Measurements from ENCODE around the gene SEMA4C.
"Not testable (repeated sequence)": the region's sequence is repeated elsewhere in the genome, so short reads cannot be mapped to it uniquely, and the experiment has no call there.

The SEMA4C gene

DNA sequence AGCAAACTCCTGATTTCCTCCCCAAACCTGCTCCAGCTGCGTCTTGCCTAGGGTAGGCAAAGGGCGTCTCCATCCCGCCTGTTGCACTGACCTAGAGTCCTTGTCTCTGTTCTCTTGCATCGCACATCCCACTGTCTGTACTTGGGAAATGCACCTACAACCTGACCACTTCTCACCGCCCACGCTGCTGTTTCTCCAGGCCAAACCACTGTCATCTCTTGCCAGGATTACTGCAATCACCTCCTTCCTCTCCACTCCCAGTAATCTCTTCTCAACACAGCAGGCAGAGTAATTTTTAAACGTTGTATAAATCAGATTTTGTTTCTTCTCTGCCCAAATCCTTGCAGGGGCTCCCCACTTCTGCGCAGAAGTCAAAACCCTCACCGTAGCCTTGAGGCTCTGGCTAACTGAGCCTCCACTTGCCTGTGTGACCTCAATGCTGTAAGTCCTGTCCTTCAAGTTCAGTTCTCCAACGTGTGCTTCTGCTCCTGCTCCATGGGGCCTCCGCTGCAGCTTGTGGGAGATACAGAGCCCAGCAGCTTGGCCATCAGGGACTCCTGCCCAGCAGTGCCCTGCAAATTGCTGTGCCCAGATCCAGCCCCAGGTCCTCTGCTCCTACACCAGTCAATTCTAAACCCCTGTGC lies 27.7 kb upstream of the SEMA4C start:
- no peak for DNase-seq

DNA sequence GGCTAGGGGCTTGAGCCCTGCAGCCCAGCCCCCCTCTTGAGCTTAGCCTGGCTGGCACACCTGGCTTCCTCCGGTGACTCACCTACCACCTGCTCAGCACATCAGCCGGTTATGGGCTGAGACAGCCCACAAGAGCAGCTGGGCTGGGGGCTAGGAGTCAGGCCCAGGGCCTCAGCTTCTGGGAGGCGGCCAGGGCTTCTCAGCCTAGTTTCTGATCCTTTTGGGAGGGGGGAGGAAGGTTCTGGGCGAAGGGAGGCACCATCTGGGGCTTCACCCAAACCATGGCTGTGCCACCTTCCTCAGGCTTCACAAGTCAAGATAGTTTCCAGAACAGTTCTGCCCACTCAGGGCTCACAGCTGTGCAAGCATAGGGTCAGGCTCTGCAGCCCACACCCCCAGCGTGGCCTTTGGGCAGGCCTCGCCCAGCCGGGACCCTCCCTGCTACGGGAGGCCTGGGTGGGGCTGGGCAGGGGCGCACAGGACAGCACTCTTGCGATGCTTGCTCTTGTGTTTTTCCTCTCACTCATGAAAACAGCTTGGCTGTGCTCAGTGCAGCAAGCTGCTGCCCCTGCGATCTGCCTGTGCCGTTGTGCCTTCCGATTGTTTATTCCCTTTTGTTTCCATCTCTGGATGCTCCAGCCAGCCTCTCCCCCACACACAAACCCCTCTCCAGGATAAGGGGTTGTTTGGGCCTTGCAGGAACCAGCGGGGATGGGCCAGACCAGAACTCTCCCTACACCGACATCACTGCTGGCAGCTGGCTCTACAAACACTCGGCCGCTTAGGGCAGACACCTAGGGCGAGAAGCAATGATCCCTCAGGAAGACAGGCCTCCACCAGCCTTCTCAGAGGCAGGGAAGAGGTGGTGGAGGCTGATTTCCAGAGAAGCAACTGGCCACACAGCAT lies 26.1 kb upstream of the SEMA4C start:
- DNase-seq, result no peak

DNA sequence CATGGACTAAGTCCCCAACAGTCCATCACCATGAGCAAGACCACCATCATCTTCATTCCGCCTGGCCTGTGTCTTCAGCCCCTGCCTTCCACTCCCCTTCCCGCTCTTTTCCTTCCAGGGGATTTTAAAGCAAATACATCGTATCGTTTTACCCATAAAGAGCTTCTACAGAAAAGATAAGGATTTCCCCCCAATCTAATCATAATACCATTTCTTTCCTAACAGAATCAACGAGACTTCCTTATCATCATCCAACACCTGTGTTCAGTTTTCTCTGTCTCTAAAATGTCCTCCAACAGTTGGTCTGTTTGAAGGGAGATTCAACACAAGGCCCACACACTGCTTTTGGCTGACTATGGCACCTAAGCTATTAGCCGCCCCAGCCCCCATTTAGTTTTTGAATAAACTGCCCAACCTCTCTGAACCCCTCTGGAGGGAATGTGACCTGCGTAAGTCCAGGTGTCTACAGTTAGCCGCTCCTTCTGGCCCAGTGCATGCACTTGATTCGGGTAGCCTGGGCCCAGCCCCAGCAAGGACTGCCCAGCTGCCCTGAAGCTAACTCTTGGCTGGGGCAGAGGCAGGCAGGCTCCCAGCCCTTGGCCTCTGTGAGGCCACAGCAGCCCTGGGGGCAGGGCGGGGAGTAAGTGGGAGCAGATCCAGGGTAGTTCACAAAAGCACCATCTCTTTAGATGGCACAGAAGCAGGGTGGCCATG lies 25.3 kb upstream of the SEMA4C start:
- no peak for DNase-seq

DNA sequence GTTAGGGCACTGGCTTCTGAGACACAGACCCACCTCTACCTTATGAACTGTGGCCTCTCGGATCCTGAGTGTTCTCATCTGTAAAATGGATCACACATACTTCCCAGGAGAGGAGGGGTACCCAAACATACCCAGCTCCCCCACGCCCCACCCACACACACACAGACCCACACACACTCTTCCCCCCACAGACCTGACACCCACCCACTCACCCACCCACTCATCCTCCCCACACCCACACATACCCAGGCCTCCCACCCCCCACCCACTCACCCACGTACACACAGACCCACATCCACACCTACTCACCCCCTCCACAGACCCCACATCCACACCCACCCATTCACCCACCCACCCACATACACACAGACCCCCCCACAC lies 24.3 kb upstream of the SEMA4C start:
- DNase-seq, result no peak

DNA sequence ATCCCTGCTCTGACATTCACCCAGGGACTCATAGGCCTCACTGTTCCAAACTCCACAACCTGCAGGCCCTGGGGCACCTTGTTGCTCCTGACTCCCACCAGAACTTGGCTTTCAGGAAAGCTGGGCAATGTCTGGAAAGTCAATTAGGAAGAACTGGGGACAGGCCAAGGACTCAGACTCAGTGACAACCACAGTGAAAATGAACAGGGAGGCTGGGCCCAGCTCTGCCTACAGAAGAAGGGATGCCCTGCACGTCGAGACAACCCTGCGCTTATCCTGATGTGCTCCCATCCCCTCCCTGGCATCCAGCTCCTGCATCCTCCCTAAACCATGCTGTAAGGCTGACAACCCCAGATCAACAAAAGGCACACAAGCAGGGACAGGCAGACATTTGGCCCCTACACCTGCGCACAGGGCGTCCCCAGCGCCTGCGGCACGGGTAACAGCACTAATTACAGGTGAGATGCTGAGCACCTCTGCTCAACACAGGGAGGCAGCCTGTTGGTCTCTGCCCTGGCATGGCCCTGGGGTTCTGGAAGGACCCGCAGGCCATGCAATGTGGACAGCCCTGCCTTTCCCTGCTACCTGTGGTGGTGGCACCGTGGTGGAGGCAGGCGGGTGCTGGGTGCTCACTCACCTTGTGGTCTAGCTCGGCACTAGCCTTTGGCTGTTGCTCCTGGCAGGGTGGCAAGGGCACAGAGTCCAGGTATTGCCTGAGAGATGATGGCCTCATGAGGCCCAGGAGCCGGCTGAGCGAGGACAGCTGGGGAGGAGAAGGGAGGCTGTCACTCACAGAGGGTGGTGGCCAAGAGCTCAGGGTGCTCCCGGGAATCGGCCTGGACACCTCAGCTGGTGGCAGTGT lies 23.6 kb upstream of the SEMA4C start:
- no peak for DNase-seq

DNA sequence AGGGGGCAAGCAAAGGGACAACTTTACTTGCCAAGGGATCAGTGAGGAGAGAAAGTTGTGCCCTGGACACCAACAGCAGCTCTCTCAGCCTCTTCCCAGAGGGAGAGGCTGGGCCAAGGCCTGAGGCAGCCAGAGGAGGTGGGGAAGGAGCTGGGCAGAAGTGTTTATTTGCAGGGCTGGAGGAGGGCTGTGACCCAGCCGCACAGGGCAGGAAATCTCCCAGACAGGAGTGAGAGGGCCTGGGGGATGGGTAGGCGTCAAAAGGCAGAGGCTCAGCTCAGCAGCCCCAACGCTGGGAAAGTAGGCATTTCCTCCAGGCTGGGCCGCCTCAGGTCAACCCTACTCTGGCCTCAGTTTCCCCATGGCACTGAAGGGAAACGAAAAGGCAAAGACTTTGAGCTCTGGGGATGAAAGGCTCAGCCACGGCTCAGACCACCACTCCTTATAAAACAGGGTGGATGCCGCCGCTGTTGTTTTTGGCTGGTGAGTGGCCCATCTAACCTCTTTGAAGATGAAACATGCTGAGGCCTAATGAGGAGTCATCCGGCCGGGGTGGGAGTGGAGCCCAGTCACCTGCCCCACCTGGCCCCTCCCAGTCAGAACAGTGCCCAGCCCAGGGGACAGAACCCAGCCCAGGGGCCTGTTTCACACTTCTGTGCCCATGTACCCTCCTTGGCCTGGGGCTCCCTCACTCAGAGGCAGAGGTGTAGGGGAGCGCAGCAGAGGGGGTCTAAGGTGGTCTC lies 21.9 kb upstream of the SEMA4C start:
- no peak for DNase-seq

DNA sequence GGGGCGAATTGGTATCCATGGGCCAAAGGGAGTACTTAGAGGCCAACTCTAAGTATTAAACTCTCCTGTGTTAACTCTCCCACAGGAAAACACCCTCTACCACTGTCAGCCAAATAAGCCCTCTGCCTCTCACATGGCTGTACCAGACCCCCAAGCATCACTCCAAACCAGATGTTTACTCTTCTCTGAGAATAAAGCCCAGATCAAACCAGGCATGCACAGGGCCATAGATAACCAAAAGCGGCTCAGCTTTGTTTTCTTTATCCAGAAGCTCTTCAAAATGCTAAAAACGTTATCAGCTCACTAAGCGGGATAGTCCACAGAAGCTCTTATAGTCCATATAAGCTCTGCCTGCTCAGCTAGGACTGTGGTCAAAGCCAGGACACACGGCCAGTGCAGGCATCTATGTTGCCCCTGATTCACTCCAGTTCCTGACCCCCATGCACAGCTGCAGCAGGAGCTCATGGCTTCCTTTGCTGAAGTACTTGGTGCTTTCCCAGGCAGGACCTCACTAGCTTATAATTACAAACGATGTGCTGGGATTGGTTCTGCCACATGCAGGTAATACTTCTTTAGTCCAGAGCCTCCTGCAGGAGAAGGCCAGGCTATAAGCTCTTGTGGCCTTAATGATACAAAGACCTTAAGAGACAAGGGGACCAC lies 21.0 kb upstream of the SEMA4C start:
- no peak for DNase-seq

DNA sequence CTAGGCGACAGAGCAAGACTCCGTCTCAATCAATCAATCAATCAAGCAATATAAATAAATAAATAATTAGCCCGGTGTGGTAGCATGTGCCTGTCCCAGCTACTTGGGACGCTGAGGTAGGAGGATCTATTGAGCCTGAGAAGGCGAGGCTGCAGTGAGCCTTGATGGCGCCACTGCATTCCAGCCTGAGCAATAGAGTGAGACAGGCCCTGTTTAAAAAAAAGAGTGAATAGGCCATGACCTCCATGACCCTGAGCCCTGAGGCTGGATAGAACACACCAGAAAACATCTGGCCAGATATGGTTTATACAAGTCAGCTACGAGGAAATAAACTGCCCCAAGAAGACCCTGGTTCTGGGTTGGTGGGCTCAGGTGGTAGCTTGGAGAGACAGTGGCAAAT lies 20.4 kb upstream of the SEMA4C start:
- DNase-seq, result no peak

DNA sequence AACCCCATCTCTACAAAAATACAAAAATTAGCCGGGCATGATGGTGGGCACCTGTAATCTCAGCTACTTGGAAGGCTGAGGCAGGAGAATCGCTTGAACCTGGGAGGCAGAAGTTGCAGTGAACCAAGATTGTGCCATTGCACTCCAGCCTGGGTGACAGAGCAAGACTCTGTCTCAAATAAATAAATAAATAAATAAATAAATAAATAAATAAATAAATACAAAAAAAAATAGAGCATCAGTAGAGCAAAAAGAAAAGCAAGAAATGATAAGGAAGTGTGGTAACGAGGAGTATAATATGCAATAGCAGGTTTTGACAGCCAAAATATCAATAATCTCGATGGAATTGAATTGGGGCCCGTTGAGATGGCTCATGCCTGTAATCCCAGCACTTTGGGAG lies 19.6 kb upstream of the SEMA4C start:
- DNase-seq, result not testable (repeated sequence)

DNA sequence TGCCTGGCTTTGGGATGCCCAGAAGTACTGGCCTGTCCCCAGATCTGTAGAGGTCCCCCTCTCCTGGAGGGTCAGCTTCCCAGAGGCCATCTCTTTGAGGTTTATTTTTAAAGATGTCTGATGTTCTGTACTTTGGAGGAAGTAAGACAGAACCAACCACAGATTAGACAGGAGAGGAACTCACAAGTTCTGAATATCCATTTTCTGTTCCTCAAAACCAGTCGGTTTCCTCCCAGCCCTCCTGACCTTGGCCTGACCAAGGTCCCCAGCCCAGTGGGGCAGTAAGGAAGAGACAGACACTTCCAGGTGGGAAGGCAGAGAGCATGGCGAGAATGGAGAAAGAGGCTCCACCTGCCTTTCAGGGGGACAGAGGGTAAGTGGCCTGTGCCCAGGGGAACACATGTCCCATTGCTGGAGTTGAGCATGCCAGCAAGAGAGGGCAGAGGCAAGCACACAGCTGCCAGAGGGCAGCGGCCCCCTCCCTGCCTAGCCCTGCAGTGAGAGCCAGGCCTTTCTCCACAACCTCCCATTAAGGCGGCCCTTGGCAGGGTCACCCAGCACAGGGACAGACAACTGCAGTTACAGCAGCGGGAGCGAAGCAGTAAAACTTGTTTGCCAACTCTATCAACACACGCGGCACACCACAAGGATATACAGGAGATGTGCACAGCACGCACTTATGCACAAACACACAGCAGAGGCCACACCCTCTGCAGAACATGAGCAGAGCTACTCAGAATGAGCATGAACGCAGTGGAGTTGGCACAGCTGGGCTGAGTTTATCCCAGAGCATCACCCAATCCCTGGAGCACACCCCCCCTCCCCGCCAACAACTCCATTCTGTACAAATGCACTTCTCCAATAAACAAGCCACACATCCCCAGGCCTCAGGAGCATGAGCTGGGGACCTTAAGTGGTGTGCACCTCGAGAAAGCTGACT lies 18.5 kb upstream of the SEMA4C start:
- DNase-seq, result no peak

DNA sequence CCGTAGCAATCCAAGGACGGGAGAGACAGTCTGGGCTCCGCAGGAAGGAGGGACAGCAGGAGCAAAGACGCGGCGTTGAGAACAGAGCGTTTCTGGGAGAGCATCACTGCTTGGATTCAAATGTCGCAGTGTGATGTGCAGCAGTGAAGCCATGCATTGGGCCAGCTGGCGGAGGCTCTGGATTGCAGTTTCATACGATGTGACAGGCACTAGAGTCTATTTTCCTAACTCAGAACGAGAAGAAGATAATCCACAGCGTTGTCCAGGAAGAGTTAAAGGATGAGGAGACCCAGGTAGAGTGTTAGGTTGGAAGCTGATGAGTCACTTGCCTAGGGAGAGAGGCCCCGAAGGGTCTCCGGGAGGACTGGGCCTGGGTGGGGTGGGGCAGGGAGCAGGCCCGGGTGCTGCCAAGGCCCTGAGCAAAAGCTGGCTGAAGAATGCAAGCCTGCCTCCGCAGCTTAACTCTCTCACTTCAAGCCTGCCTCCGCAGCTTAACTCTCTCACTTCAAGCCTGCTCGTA lies 17.7 kb upstream of the SEMA4C start:
- no peak for DNase-seq

DNA sequence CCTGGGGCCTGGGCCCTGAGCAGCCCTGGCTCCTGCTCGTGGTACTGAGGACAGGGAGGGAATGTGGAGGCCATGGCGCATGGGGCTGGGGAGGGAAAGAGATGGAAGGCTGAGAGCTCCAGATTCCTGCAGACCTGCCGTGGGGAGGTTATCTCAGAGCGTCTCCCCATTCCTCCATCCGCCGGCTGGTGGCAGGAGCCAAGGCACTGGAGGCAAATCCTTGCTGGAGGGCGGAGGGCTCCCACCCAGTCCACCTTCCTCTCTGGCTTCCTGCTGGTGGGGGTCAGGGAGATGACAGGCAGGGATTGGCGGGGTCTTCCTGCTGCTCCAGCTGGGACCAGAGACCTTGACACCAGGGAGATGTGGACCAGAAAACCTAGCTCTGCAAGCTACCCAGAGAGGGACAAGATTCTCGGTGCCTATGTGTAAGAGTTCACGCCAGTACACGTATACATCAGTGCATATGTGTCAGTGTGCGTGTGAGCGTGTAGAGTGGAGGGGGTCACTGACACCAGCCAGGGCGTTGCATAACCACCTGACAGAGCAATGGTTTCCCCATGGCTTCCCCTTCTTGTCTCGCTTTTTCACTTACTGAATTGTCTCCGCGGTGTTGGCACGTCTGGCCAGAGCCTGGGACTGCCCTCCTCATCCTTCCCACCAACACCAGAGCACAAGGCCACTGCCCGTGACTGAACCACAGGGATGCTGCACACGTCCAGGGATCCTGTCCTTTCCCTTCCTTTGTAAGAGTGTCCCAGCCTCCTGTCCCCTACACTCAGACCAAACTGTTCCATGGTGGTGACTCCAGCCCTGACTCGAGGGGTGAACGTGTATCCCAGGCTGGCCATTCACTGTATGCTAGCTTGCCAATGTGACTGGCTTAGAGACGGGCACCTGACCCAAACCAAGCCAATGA lies 15.8 kb upstream of the SEMA4C start:
- DNase-seq, result no peak

DNA sequence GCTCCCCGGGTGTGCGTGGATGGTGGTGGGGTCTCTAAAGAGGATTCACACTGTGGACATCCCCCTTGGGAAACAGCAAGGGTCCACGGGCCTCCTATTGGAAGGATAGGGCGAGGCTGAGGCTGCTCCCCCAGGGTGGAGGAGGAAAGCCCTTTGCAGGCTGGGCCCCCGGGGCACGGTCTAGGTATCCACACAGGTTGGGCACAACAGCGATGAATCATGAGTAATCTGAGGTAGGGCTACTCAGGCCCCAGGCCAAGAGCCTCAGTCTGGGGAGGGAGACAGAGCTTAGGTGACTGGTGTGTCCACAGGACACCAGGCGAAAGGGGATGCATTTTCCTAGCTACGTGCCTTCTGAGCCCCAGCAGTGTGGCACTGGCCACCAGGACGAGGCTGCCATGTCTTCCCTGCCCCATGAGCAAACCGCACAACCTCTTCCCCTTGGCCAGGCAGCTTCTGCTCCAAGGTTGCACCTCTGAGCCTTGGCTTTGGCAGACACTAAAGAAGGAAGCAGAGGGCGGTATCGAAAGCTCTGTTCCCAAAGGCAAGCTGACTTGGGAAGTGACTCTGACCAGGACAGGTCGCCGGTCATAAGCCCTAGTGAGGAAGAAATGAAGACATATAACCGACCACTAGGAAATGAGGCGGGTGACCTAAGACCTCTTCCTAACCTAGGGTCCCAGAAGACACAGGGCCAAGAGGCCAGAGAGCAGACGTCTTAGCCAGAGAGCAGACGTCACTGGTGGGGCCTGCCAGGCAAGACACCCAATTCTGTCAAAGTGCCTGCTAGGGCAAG lies 14.6 kb upstream of the SEMA4C start:
- no peak for DNase-seq

DNA sequence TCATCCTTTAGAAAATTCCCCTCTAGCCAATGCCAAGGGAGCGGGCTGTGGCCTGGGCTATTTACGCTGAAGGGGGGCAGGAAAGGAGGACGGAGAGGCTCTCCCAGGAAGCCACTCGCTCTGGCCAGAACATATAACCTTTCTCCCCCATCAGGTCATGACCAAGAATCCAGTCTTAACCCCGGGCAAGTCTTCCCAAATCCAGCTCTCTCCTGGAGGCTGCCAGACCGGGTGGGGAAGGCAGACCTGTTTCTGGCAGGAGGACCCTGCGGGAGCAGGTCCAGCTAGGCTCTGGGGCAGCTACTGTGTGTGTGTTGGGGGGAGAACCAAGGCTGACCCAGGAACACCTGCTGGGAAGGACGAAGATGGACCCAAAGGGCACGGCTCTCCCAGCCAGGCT lies 13.4 kb upstream of the SEMA4C start:
- DNase-seq, result no peak

DNA sequence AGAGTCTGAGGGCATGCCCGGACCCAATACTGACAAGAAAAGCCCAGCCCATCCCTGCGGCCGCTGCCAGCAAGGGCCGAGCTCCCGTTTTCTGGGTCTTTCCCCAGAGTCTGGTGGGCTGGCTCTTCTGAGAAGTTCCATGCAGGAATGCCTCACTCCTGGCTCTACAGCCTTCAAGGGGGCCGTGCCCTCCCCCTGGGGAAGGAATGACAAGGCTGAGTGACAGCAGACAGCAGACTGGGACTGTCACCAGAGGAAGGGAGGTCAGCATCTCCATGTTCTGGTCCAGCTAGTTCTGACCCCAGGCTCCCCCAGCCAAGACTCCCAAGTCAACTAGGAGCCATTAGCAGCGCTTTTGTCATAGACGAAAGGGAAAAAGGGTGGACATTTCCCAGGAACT lies 13.0 kb upstream of the SEMA4C start:
- DNase-seq, result no peak

DNA sequence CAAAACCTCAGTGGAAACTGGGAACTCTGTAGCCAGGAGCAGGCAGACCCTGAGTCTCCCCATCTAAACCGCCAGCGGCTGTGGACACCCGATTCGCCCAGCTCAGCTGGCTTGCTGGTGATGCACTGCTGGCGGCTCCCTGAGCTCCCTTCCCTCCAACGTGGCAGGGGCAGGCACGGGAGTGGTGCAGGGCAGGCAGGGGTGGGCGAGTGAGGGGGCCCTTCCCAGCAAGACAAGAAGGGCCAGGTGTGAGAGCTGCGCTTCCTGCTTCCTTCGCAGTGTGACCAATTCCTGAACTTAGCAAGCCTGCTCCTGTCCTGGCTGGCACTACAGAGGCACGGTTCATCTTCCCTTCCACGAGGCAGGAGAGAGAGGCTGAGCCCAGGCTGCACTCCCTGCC lies 12.3 kb upstream of the SEMA4C start:
- no peak for DNase-seq

DNA sequence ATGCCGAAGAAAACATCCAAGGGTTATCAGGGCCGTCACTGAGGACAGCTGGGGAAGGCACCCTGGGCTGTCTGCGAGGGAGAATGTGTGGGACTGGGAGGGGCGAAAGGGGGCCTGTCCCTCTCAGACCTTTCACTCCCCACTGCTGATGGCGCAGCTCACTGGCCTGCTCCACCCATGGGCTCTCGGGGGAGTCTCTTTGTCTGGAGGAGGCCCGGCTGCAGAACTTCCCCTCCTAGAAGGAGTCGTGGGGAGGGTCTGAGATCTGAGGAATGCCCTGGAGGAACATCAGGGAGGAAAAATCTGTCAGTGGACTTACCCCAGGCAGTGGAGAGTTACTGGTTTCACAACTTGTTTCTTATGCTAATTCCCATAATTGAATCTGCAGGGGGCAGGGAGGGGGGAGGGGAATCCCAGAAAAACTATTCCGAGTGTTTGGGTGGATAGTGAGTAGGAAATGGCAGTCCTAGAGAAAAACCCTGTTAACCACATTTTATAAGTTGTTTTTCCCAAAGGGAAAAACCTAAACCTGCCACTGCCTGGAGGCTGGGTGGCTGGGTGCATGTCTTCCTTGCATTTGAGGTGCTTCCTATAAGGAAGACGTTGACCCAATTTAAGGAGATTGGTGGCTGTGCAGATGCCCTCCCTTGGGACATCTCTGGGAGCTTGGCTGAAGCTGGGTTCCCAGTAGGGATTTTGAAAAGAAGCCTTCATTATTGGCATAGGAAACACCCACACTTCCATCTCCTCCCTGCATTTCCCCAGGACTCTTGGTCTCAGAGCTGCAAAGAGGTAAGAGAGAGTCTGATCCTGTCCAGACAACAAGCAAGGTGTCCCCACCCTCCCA lies 11.7 kb upstream of the SEMA4C start:
- no peak for DNase-seq

All from NCI-H1930 (cell line).